Brain microvascular endothelial cell (primary cell): Measurements from ENCODE around the gene CPEB4.

Source experiments
- DNase-seq: peaks from one replicate; pipeline ENCODE4 v3.0.0-alpha.2; 2020
- H3K27ac ChIP-seq: fragments of 250-450 bp; sonication (Bioruptor Pico); 2 replicates; pipeline ENCODE4 v1.5.1; 2020; ENCODE audit warnings: mild to moderate bottlenecking, moderate library complexity
- H3K27me3 ChIP-seq: fragments of 250-450 bp; sonication (Bioruptor Pico); replicated peaks from 2 replicates; pipeline ENCODE4 v1.5.1; 2020; ENCODE audit warnings: mild to moderate bottlenecking
- H3K36me3 ChIP-seq: fragments of 250-450 bp; sonication (Bioruptor Pico); replicated peaks from 2 replicates; pipeline ENCODE4 v1.5.1; 2020; ENCODE audit warnings: mild to moderate bottlenecking
- H3K4me3 ChIP-seq: 2 replicates; pipeline ENCODE4 v1.5.1; 2011; ENCODE audit warnings: low read depth, mild to moderate bottlenecking, control low read depth, low read length, moderate library complexity
- CTCF ChIP-seq: IDR thresholded peaks from 2 replicates; pipeline ENCODE4 v1.5.1; 2011; ENCODE audit warnings: low read depth, mild to moderate bottlenecking, moderate library complexity, low read length, control low read depth, inconsistent platforms; ENCODE audit errors: missing control alignments
- in situ Hi-C: cut with HindIII; loops from 2 replicates; pipeline ENCODE4 v1.10.0; 2017; ENCODE audit warnings: low sequenced_read_pairs, low pct_ligation_motif_present

Gene CPEB4

GRCh38 chr5:173887610-173888472, at the start of gene CPEB4:
Gene CPEB4, plus strand, starts transcription at chr5:173888349. Its CDS starts 1,385 bp downstream, at chr5:173889734.
- no peaks in the 10 kb centered on the region for H3K27me3 ChIP-seq
- peak; percentile 99 for DNase-seq
- no peak for TF ChIP-seq CTCF
- peak within 1 kb of the TSS; percentile 100 for H3K27ac ChIP-seq
- peak within 1 kb of the TSS; percentile 74 for H3K4me3 ChIP-seq
- in situ Hi-C loops: no loop called here
- H3K36me3 ChIP-seq: no peaks in the 10 kb centered on the region

DNA sequence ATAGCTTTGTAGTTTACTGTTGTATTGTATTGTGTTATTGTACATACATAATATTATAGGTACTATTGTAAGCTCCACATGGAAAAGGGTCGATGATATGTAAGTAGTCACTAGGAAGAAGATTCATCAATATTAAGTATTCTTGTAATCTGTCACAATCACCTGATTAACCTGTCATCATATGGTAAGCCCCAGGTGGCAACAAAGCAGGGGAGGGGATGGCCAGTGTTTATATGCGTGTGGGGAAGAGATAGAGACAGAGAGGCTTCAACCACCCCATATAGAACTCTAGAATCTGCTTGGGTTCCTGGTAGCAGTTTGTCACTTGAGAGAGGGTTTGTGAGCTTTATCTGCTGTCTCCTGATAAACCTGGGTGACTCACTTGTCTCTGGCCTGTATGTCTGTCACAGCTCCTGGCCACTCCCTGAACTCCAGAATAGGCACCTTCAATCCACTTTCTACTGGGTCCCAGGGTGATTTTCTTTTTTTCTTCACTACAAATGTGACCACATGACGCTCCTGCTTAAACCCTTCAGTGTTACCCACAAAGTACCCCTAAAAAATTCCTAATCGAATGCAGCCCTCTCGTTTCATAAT, 48.9 kb upstream of the CPEB4 start:
- in situ Hi-C loops: no loop called here
- Histone ChIP-seq H3K36me3 (no peaks in the 10 kb centered on the region), H3K27me3 (no peaks in the 10 kb centered on the region), H3K4me3 (no peak overlapping the region), H3K27ac (no peak overlapping the region)
- DNase-seq: no peak
- TF ChIP-seq CTCF: no peak

DNA sequence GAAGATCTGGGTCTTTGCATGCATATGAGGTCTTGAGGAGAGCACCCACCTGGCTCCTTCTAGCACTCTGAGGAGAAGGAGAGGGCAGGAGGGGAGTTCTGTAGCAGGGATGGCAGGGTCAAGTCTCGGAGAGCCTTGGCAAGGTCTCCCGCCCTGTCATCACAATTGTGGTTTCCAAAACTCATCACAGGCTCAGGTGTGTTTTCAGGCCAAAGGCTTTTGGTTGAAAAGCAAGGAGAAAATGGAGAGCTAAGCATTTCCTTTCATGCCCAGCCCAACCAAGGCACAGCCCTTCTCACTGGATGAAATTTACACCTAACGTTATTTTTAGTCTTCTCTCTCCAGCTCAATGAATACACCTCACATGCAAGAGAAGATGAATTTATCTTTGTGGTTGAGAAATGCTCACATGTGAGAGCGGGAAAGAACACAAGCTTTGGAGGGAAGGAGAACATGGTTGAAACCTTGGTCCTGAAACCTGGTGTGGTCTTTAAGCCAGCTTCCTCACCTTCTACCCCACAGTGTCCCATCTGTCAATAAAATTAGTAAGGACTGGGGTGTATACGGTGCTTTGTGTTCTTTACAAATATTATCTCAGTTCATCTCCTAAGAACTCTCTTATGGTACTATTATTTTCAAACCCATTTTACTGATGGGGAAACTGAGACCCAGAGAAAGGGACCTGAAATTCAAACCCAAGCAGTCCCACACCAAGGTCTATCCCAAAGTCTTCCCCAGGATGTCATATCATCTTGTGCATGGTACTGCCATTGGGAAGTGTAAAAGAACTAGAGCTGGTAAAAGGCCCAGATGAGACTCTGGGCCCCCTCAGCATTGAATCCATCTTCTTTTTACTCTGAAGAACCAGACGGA, 47.8 kb upstream of the CPEB4 start:
- no peak for DNase-seq
- Histone ChIP-seq H3K36me3 (no peaks in the 10 kb centered on the region), H3K27ac (no peak overlapping the region), H3K4me3 (no peak overlapping the region), H3K27me3 (no peaks in the 10 kb centered on the region)
- TF ChIP-seq CTCF: no peak
- in situ Hi-C loops: no loop called here

- H3K4me3 ChIP-seq: no peak overlapping the region
- no peaks in the 10 kb centered on the region for H3K27me3 ChIP-seq
- TF ChIP-seq CTCF: no peak
- H3K36me3 ChIP-seq: no peaks in the 10 kb centered on the region
- in situ Hi-C loops: no loop called here
- H3K27ac ChIP-seq: no peak overlapping the region
- no peak for DNase-seq
Observed at GRCh38 chr5:173841710-173842109, 46.4 kb upstream of the CPEB4 start.

DNA sequence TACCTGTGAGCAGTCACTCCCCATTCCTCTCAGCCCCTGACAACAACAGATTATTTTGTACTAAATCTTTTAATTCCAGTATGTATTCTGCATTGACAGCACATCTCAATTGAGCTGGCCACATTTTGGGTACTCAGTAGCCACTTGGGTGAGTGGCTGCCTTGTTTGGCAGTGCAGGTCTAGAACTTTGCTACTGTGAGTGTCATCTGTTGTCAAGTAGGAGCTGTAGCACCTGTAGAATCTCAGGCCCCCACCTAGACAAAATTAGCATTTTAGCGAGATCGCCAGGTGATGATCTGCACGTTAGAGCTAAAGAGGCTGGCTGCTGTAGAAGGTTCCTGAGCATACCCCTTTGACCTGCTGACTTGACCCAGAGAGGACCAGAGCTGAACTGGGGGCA, 44.4 kb upstream of the CPEB4 start:
- in situ Hi-C loops: no loop called here
- no peak for TF ChIP-seq CTCF

More for the DNA sequence above, 44.4 kb upstream of the CPEB4 start:
- Histone ChIP-seq H3K27me3 (no peaks in the 10 kb centered on the region), H3K27ac (no peak overlapping the region), H3K4me3 (no peak overlapping the region), H3K36me3 (no peaks in the 10 kb centered on the region)
- no peak for DNase-seq
